Activated naive CD4-positive, alpha-beta T cell treated with anti-CD3 and anti-CD28 coated beads, Interleukin-2, amount 50 U/mL, for 24 hours (primary cell): ENCODE data around the gene PLCXD3.

Experiments used
- H3K27ac Mint-ChIP-seq: one replicate; pipeline ENCODE4 v1.8.0; 2021; ENCODE audit warnings: mild to moderate bottlenecking, mixed read lengths
- H3K27me3 Mint-ChIP-seq: one replicate; pipeline ENCODE4 v1.8.0; 2021; ENCODE audit warnings: mixed read lengths
- H3K36me3 Mint-ChIP-seq: one replicate; pipeline ENCODE4 v1.8.0; 2021; ENCODE audit warnings: mixed read lengths
- H3K4me1 Mint-ChIP-seq: one replicate; pipeline ENCODE4 v1.8.0; 2021; ENCODE audit warnings: mixed read lengths
- H3K4me3 Mint-ChIP-seq: one replicate; pipeline ENCODE4 v1.8.0; 2021; ENCODE audit warnings: mild to moderate bottlenecking, mixed read lengths
- H3K9me3 Mint-ChIP-seq: one replicate; pipeline ENCODE4 v1.8.0; 2021; ENCODE audit warnings: mixed read lengths

Gene PLCXD3

GRCh38 chr5:41309275-41309674 lies 201.1 kb downstream of the PLCXD3 start:
- Mint-ChIP-seq H3K4me1 (no peaks in the 10 kb centered on the region), H3K36me3 (no peaks in the 10 kb centered on the region), H3K27ac (no peak overlapping the region), H3K9me3 (peaks cover 6% of the 10 kb centered on the region), H3K4me3 (no peak overlapping the region), H3K27me3 (no peaks in the 10 kb centered on the region)

DNA sequence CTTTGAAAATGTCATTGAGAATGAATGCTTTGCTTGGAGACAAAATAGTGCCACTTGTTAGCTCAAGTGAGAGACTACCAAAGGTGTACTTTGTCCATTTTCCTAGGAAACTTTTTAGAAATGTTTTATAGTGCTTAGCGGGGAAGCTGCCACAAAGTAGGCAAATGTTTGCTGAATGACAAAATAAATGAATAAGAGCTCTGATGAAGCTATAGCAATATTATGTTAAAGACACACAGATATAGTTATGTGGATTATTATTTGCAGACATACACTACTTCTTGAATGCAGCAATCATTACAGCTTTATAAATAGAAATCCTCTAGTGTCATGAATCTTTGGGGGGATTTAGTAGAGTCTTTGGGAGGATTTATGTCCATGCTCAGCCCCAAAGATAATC lies 204.4 kb downstream of the PLCXD3 start:
- H3K4me3 Mint-ChIP-seq, result no peak overlapping the region

GRCh38 chr5:41305056-41305455 lies 205.3 kb downstream of the PLCXD3 start:
- Mint-ChIP-seq H3K36me3 (no peaks in the 10 kb centered on the region), H3K27me3 (no peaks in the 10 kb centered on the region), H3K9me3 (peaks cover under 1% of the 10 kb centered on the region), H3K27ac (no peak overlapping the region), H3K4me1 (no peaks in the 10 kb centered on the region), H3K4me3 (no peak overlapping the region)

More for the DNA sequence above, 204.4 kb downstream of the PLCXD3 start:
- no peak overlapping the region for H3K27ac Mint-ChIP-seq
- peaks cover 4% of the 10 kb centered on the region for H3K9me3 Mint-ChIP-seq
- H3K27me3 Mint-ChIP-seq, result no peaks in the 10 kb centered on the region
- no peaks in the 10 kb centered on the region for H3K4me1 Mint-ChIP-seq
- no peaks in the 10 kb centered on the region for H3K36me3 Mint-ChIP-seq

- no peak overlapping the region for H3K27ac Mint-ChIP-seq
- H3K36me3 Mint-ChIP-seq, result no peaks in the 10 kb centered on the region
- H3K27me3 Mint-ChIP-seq, result no peaks in the 10 kb centered on the region
- H3K4me1 Mint-ChIP-seq, result no peaks in the 10 kb centered on the region
- H3K9me3 Mint-ChIP-seq, result no peaks in the 10 kb centered on the region
- H3K4me3 Mint-ChIP-seq, result no peak overlapping the region
These were observed 214.3 kb downstream of the PLCXD3 start for GRCh38 chr5:41296066-41296465.

GRCh38 chr5:41291323-41291722 lies 219.1 kb downstream of the PLCXD3 start:
- Mint-ChIP-seq H3K4me3 (no peak overlapping the region), H3K27me3 (no peaks in the 10 kb centered on the region), H3K36me3 (no peaks in the 10 kb centered on the region), H3K27ac (no peak overlapping the region), H3K4me1 (no peaks in the 10 kb centered on the region), H3K9me3 (peaks cover 6% of the 10 kb centered on the region)

GRCh38 chr5:41290810-41291209 lies 219.6 kb downstream of the PLCXD3 start:
- Mint-ChIP-seq H3K4me3 (no peak overlapping the region), H3K27me3 (no peaks in the 10 kb centered on the region), H3K4me1 (no peaks in the 10 kb centered on the region), H3K36me3 (no peaks in the 10 kb centered on the region), H3K27ac (no peak overlapping the region), H3K9me3 (peaks cover 6% of the 10 kb centered on the region)

- no peak overlapping the region for H3K4me3 Mint-ChIP-seq
- H3K4me1 Mint-ChIP-seq, result no peaks in the 10 kb centered on the region
- peaks cover 6% of the 10 kb centered on the region for H3K9me3 Mint-ChIP-seq
- H3K27me3 Mint-ChIP-seq, result no peaks in the 10 kb centered on the region
- no peaks in the 10 kb centered on the region for H3K36me3 Mint-ChIP-seq
- H3K27ac Mint-ChIP-seq, result no peak overlapping the region
These were observed 220.4 kb downstream of the PLCXD3 start for GRCh38 chr5:41289970-41290464.

DNA sequence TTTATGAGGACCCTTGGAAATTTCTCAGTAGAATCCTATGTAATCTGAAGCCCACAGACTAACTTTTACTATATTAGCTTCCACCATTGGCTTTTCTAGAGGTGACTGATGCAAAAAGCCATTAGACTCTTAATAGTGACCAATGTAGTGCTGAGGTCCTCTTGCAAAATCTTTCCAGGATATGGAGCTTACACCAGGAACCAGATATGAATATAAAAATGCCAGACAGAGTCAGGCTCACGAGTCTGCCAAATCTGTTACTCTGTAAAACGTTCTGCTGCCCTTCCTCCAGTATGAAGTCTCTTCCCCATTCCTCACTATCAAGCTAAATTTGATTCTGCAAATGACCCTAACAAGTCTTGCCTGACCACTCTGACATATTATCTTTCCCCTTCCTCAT lies 223.7 kb downstream of the PLCXD3 start:
- peaks cover 2% of the 10 kb centered on the region for H3K27me3 Mint-ChIP-seq

DNA sequence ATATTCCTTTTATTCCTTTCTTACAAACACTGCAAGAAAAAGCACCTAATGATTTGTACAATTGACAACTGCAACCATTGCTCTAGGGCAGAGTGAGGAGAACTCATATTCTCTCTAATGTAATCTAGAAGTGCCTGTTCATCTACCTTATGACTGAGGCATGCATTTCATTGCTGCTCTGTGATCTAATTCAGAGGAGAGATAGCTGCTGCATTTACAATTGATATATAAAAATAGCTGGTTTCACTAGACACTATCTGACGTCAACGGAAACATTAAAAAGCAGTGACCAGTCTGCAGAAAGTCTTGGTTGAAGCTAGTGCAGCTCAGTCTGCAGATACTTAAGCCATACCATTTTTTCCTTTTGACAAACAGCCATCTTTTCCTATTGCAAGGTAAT lies 224.2 kb downstream of the PLCXD3 start:
- H3K27me3 Mint-ChIP-seq, result peaks cover 2% of the 10 kb centered on the region
- H3K4me3 Mint-ChIP-seq, result no peak overlapping the region
- H3K4me1 Mint-ChIP-seq, result no peaks in the 10 kb centered on the region
- no peak overlapping the region for H3K27ac Mint-ChIP-seq
- H3K9me3 Mint-ChIP-seq, result peaks cover 6% of the 10 kb centered on the region
- H3K36me3 Mint-ChIP-seq, result no peaks in the 10 kb centered on the region

More for the DNA sequence above, 223.7 kb downstream of the PLCXD3 start:
- Mint-ChIP-seq H3K4me1 (no peaks in the 10 kb centered on the region), H3K36me3 (no peaks in the 10 kb centered on the region), H3K9me3 (peaks cover 6% of the 10 kb centered on the region), H3K27ac (no peak overlapping the region), H3K4me3 (no peak overlapping the region)

- Mint-ChIP-seq H3K36me3 (no peaks in the 10 kb centered on the region), H3K4me3 (no peak overlapping the region), H3K4me1 (no peaks in the 10 kb centered on the region), H3K9me3 (peaks cover 6% of the 10 kb centered on the region), H3K27ac (no peak overlapping the region), H3K27me3 (peaks cover 2% of the 10 kb centered on the region)
These were observed 225.5 kb downstream of the PLCXD3 start for GRCh38 chr5:41284938-41285337.

DNA sequence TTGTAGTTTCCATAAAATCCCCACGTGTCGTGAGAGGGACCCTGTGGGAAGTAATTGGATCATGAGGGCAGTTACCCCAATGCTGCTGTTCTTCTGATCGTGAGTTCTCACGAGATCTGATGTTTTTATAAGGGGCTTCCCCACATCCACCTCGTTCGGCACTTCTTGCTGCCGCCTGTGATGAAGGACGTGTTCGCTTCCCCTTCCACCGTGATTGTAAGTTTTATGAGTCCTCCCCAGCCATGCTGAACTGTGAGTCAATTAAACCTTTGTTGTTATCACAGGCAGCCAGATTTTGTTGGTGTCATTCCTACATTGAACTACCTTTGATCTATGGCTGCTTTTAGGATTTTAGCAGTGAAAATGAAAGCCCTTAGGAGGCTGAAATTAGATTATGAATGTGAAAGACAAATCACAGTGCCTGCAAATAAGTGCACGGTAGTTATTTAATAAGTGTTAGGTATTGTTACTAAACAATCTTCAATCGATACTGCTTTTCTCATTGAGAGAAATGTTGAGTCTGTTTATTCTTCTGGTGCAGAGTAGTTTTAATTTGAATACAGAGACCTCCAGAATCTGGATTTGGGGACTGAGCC lies 229.1 kb downstream of the PLCXD3 start:
- Mint-ChIP-seq H3K36me3 (no peaks in the 10 kb centered on the region), H3K4me1 (no peaks in the 10 kb centered on the region), H3K27me3 (peaks cover 2% of the 10 kb centered on the region), H3K4me3 (no peak overlapping the region), H3K9me3 (no peaks in the 10 kb centered on the region), H3K27ac (no peak overlapping the region)

- Mint-ChIP-seq H3K9me3 (no peaks in the 10 kb centered on the region), H3K27me3 (peaks cover 2% of the 10 kb centered on the region), H3K36me3 (no peaks in the 10 kb centered on the region), H3K4me1 (no peaks in the 10 kb centered on the region), H3K4me3 (no peak overlapping the region), H3K27ac (no peak overlapping the region)
These were observed 231.4 kb downstream of the PLCXD3 start for GRCh38 chr5:41279040-41279439.

DNA sequence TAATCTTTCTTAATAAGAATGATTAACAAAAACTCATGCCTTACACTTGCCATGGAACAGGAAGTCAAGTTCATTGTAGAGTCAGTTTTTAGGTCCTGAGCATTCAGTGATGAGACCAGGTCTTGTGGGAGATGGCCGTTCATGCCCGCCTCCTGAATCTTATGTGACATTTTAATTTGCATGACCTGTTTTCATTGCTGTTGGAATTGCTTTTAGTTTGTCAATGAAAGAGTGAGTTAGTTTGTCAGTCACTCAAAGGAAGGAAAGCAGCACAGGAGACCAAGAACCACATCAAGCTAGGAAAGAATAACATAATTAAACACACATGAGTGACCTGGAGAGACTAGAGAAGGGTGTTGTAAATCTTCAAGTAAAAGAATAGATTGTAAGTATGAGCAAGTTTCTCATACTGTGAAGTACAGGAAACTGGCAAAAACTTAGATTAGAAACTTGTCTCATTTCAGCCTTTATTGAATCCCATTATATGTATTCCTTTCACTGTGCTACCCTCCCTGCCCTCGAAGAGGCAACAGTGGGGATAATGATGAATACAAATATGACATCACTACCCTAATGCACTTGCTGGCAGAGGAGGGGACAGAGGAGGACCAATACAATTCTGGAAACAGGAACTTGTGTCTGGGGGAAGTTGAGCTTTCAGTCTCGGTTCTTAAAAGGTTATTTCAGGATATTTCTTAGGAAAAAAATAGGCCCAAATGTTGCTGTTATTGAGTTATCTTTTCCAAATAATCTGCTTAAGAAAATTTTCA lies 232.7 kb downstream of the PLCXD3 start:
- H3K27me3 Mint-ChIP-seq, result peaks cover 2% of the 10 kb centered on the region
- no peaks in the 10 kb centered on the region for H3K9me3 Mint-ChIP-seq
- H3K4me3 Mint-ChIP-seq, result no peak overlapping the region
- no peak overlapping the region for H3K27ac Mint-ChIP-seq
- no peaks in the 10 kb centered on the region for H3K4me1 Mint-ChIP-seq
- H3K36me3 Mint-ChIP-seq, result no peaks in the 10 kb centered on the region

GRCh38 chr5:41275813-41276512 lies 234.4 kb downstream of the PLCXD3 start:
- no peak overlapping the region for H3K27ac Mint-ChIP-seq
- H3K9me3 Mint-ChIP-seq, result no peaks in the 10 kb centered on the region
- H3K4me1 Mint-ChIP-seq, result no peaks in the 10 kb centered on the region
- no peaks in the 10 kb centered on the region for H3K27me3 Mint-ChIP-seq
- no peak overlapping the region for H3K4me3 Mint-ChIP-seq
- no peaks in the 10 kb centered on the region for H3K36me3 Mint-ChIP-seq

GRCh38 chr5:41270423-41271251 lies 239.8 kb downstream of the PLCXD3 start:
- Mint-ChIP-seq H3K4me3 (no peak overlapping the region), H3K27me3 (no peaks in the 10 kb centered on the region), H3K27ac (no peak overlapping the region), H3K36me3 (no peaks in the 10 kb centered on the region), H3K9me3 (no peaks in the 10 kb centered on the region), H3K4me1 (no peaks in the 10 kb centered on the region)
